C1 segment of cervical spinal cord (tissue), 14 donors: Measurements from ENCODE around the gene PROSER3.

ENCODE experiments used
- DNase-seq, 14 donors: peaks; one replicate each; lab custom pipeline; 2025; lab: John Stamatoyannopoulos, UW

Gene PROSER3

DNA sequence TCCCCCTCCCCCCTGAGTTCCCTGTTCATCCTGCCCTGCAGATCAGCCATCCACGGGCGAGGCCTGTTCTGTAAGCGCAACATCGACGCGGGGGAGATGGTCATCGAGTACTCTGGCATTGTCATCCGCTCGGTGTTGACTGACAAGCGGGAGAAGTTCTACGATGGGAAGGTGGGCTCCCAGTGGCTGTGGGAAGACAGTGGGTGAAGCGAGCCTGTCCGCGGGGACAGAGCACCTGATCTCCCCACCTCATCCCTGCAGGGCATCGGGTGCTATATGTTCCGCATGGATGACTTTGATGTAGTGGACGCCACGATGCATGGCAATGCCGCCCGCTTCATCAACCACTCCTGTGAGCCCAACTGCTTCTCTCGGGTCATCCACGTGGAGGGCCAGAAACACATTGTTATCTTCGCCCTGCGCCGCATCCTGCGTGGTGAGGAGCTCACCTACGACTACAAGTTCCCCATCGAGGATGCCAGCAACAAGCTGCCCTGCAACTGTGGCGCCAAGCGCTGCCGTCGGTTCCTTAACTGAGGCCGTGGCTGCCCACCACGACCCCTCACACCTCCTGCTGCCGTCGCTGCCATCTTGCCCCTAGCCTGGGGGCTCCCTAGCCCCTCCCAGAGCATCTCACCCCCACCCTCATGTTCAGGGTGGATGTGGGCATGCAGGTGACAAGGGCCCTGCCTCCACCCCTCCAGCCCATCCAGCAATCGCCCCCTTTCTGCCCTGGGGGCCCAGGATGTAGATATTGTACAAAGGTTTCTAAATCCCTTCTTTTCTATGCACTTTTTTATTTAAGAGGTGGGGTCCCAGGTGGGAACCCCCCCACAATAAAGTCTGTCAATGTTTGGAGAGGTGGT, 19.7 kb upstream of the PROSER3 start:
- no peak for DNase-seq

DNA sequence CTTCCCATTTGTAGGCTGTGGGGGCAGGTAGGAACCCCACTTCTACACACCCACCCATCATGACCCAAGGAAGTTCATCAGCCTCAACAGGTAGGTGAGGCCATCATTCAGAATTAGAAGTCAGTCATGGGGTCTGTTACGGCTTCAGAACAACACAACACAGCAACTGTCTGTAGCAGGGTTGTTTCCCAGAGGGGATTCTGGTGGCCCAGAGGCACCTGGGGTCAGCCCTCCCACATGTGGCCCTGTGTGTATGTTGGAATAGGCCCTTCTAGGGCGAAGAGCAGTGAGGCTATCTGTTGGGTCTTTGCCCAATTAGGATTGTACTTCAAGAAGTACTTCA, 19.1 kb upstream of the PROSER3 start:
- no peak for DNase-seq

DNA sequence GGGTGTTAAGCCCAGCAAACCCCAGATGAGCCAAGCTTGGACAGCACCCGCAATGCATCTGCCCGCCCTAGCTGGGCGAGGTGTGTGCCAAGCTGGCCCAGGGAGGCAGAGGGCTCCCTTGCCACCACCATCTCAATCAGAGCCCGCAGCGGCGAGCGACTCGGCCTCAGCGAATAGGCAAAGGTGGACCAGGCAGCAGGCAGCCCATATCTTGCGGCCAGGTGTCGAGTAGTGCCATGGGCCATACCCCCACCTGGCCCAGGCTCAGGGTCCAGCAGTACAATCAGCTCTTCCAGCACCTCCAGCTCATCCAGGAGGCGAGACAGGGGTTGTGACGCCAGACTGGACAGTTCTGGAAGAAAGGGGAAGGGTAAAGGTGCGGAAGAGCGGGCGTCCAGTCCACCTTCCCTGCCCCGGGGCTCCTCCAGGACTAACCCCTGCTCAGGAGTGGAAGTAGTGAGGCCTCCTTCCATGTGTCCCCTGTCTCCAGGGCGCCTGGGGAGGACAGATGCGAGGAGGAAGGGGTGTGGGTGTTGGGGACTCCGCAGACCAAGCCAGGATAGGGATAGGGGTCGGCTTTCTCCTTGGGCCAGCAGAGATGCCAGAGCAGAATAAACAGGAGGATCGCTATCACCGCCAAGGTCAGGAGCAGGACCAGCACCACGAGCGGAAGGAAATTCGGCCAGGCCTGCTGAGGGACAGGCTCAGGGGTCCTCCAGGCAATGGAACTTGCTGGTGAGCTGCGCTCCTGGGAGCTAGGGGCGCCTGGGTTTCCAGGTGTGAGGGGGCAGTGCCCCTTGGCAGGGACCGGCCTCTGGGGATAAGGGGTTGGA, 18.5 kb upstream of the PROSER3 start:
- DNase-seq: no peak

GRCh38 chr19:35740108-35740422, 17.9 kb upstream of the PROSER3 start:
- DNase-seq: no peak

DNA sequence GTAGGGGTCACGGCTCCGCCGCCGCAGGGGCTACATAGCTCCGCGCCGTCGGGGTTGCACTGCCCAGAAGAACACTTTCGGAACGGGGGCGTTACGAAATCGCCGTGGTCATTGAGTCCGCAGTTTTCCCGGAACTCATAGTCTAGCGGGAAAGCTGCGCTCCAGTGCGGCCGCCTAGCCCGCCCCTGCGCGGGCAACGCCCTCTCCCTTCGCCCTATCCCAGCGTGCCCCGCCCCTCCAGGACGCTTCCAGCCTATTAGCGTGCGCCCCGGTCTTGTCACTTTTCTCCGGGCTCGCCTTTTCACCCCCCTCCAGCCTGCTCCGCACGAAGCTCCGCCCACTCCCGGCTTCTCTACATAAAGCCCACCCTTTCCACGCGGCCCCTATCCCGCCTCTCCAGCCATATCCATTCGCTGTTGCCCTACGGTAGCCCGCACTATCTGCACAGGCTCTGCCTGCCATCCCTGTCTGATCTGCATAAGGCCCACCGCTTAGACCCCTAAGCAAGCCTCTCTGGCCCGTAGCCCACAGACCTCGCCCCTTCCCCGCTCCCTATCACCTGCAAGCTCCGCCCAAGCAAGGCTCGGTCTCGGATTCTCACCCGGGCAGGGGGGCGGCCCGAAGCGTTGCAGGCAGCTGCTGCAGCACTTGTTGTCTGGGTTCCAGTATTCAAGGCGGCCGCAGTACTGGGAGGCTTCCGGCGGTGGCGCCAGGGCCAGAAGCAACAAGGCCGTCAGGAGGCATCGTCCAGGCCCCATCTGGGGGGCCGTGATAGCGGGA, 17.4 kb upstream of the PROSER3 start:
- DNase-seq: peak; percentile 58 to 98 (median 94)

GRCh38 chr19:35741203-35741515, 16.8 kb upstream of the PROSER3 start:
- DNase-seq: no peak

DNA sequence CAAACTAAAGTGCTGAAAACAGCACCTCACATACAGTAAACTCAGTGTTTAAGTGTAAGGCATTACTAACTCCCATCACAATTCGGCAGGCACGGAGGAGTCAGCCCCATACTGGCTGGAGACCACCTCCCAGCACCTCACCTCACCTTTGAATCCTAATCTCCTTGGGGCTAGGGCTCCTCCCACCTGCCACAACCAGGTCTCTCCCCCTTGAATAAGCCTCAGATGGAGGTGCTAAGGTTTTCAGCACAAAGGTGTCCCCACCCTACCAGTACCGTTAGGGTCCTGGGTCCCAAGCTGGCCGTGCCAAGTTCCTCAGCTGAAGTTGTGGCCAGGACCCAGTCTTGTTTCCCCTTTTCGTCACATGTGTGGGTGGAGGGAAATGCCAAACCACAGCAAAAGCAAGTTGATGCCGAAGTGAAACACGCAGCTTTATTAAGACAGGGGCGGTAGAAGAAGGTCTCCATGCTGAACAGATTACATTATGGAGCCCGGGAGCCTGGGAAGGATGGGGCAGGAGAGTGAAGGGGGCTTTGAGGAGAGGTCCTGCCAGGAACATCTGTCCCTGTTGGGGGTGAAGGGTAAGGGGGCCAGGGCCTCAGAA, 15.8 kb upstream of the PROSER3 start, which contains the start of gene IGFLR1:
IGFLR1 (minus strand) TSS at position 332 of the 604 bp plus-strand sequence. CDS start 1,272 bp downstream, outside the sequence.
- peak in 6 of 14 donors; percentile 12 to 45 (median 28) for DNase-seq

- no peak for DNase-seq
These were observed 14.1 kb upstream of the PROSER3 start for GRCh38 chr19:35743640-35744429.

DNA sequence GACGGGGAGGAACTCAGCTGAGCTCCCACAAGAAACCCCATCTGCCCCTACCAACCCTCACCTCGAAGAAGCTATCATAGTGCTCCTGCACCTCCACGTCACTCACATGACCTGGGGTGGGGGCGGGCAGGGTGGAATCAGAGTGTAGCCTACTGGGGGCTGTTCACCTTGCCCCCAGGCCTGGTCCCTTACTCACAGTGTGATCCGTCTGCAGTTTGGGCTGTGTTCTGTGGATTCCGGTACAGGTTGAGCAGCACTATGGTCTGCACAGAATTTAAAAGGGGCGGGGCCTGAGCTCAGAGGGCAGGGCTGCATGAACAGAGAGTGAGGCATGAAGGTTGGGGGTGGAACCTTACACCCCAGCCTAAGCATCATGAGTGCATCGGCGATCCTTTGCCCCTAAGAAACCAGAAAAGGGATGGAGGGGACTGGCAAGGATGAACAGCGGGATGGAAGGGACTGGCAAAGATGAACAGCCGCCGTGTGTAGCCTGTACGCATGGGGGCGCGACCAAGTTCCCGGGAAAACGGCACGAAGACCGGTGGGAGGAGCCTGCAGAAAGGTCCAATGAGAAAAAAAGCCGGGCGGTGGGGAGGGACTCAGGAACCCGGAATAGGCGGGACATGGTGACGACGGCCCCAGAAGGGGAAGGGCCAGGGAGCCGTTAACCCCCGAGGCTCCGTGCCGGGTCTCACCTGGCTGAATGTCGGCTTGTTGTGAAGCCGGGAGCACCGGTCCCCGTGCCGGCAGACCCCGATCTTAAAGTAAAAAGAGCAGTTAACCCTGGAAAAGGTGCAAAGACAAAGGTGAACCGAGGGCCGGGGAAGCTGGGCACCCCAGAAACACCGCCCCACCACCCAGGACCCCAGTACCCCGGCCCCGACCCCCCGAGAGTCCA, 13.3 kb upstream of the PROSER3 start:
- peak; percentile 37 to 94 (median 88) for DNase-seq

- peak; percentile 58 to 99 (median 94) for DNase-seq
These were observed 12.5 kb upstream of the PROSER3 start, which contains the start of the genes PSENEN and U2AF1L4 for GRCh38 chr19:35745328-35746086. PSENEN (plus strand) TSS chr19:35745651; CDS start chr19:35745931, 280 bp downstream. U2AF1L4 (minus strand) TSS chr19:35745418; CDS start chr19:35745391, 27 bp downstream.

GRCh38 chr19:35746087-35746462, 11.9 kb upstream of the PROSER3 start:
- no peak for DNase-seq

- no peak for DNase-seq
These were observed 11.4 kb upstream of the PROSER3 start for GRCh38 chr19:35746531-35746930.

- peak; percentile 91 to 100 (median 98) for DNase-seq
These were observed 9.6 kb upstream of the PROSER3 start, which contains the start of gene LIN37 for GRCh38 chr19:35748106-35749020. LIN37 (plus strand) TSS chr19:35748576; CDS start chr19:35748725, 149 bp downstream.

DNA sequence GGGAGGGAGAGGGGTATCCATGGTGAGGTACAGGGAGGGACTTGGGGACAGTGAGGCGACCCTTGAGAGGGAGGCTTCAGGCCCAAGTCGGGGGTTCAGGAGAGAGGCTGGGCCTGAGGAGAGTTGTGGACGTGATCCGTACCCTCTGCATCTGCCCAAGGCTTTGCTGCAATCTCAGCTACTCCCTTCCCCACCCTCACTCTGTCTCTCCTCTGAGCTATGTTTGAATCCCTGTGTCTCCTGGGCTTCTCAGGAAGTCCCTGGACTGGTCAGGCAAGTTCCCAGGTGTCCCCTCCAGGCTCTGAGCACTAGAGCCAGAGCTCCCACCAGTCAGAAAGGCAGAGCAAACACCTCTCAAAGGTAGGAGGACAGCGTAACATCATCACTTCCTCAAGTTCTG, 7.8 kb upstream of the PROSER3 start:
- no peak for DNase-seq

GRCh38 chr19:35751839-35752745, 5.9 kb upstream of the PROSER3 start:
- DNase-seq: no peak

DNA sequence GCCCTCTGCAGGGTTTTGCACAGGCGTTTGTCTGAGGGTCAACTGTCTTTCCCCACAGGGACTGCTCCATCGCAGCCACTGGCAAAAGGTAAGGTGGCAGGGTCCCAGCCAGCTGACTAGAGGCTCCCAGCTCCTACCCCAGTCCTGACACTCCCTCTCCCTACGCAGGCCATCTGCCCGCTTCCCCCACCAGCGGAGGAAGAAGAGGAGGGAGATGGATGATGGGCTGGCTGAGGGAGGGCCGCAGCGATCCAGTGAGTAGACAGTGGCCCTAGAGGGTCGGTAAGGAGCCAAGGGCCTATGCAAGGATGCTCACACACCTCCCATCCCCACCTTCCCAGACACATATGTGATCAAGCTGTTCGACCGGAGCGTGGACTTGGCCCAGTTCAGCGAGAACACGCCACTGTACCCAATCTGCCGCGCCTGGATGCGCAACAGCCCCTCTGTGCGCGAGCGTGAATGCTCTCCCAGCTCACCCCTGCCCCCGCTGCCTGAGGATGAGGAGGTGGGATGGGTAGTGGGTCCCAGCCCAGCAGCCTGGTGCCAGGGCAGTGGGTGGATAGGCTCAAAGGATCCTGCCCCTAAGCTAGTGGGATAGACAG, 5.1 kb upstream of the PROSER3 start:
- DNase-seq: no peak
